C4-2B (cell line): ENCODE data around the gene EIF4E1B.

Experiments used
- CTCF ChIP-seq: fragments of 450-650 bp; conservative IDR thresholded peaks from 2 replicates; pipeline ENCODE4 v1.5.1; 2017; ENCODE audit warnings: mild to moderate bottlenecking
- ZFX ChIP-seq: fragments of 450-650 bp; IDR thresholded peaks from 2 replicates; pipeline ENCODE4 v1.6.1; 2017

GRCh38 chr5:176592573-176592972 is 37.9 kb upstream of the EIF4E1B start:
- TF ChIP-seq CTCF (no peak), ZFX (no peak)
